GM12864 (cell line): ENCODE measurements around the gene PREPL.

Experiments used
- DNase-seq: peaks from one replicate; pipeline ENCODE4 v3.0.0-alpha.2; 2011; ENCODE audit warnings: low read depth
- H3K4me3 ChIP-seq: 2 replicates; pipeline ENCODE4 v1.5.1; 2011; ENCODE audit warnings: mild to moderate bottlenecking, low read depth, low read length, control low read depth
- TF ChIP-seq, protein P1 (sequence below): IDR thresholded peaks from 2 replicates; pipeline ENCODE4 v1.5.1; 2011; ENCODE audit warnings: low read depth, mild to moderate bottlenecking, moderate library complexity, low read length, control low read depth, inconsistent platforms; ENCODE audit errors: missing control alignments

The PREPL gene

DNA sequence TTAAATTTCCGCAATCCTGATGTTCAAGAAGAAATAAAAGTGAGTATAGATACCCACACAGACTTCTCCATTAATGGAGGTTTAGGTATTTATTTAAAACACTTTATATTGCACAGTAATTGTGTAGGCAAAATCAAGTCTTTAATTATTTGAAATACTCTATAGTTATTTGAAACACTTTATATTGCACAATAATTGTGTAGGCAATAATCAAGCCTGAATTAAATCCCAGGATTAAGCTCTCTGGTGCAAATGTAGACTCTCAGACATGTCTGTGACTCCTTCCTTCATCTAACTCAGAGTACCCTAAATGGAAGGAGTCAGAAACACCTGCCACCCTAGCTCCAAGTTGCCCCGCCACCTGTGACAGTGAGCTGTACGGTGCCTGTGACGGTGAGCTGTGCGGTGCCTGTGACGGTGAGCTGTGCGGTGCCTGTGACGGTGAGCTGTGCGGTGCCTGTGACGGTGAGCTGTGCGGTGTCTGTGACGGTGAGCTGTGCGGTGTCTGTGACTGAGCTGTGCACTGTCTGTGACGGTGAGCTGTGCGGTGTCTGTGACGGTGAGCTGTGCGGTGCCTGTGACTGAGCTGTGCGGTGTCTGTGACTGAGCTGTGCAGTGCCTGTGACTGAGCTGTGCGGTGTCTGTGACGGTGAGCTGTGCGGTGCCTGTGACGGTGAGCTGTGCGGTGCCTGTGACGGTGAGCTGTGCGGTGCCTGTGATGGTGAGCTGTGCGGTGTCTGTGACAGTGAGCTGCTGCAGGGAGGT lies 75.0 kb downstream of the PREPL start:
- no peak overlapping the region for H3K4me3 ChIP-seq
- DNase-seq = no peak
- TF ChIP-seq, protein P1, sequence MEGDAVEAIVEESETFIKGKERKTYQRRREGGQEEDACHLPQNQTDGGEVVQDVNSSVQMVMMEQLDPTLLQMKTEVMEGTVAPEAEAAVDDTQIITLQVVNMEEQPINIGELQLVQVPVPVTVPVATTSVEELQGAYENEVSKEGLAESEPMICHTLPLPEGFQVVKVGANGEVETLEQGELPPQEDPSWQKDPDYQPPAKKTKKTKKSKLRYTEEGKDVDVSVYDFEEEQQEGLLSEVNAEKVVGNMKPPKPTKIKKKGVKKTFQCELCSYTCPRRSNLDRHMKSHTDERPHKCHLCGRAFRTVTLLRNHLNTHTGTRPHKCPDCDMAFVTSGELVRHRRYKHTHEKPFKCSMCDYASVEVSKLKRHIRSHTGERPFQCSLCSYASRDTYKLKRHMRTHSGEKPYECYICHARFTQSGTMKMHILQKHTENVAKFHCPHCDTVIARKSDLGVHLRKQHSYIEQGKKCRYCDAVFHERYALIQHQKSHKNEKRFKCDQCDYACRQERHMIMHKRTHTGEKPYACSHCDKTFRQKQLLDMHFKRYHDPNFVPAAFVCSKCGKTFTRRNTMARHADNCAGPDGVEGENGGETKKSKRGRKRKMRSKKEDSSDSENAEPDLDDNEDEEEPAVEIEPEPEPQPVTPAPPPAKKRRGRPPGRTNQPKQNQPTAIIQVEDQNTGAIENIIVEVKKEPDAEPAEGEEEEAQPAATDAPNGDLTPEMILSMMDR = no peak

- no peak overlapping the region for H3K4me3 ChIP-seq
- TF ChIP-seq, protein P1 = no peak
- no peak for DNase-seq
Measured at GRCh38 chr2:44285174-44285573, 76.1 kb downstream of the PREPL start.

GRCh38 chr2:44283116-44283666 lies 78.1 kb downstream of the PREPL start:
- H3K4me3 ChIP-seq = no peak overlapping the region
- DNase-seq = no peak
- TF ChIP-seq, protein P1 = no peak

GRCh38 chr2:44280869-44281268 lies 80.4 kb downstream of the PREPL start:
- H3K4me3 ChIP-seq = no peak overlapping the region
- no peak for DNase-seq
- TF ChIP-seq, protein P1 = no peak

GRCh38 chr2:44277541-44277940 lies 83.8 kb downstream of the PREPL start:
- H3K4me3 ChIP-seq = no peak overlapping the region
- TF ChIP-seq, protein P1 = no peak
- DNase-seq = peak; percentile 5

GRCh38 chr2:44275927-44276303 lies 85.4 kb downstream of the PREPL start:
- no peak overlapping the region for H3K4me3 ChIP-seq
- no peak for DNase-seq
- TF ChIP-seq, protein P1 = no peak

DNA sequence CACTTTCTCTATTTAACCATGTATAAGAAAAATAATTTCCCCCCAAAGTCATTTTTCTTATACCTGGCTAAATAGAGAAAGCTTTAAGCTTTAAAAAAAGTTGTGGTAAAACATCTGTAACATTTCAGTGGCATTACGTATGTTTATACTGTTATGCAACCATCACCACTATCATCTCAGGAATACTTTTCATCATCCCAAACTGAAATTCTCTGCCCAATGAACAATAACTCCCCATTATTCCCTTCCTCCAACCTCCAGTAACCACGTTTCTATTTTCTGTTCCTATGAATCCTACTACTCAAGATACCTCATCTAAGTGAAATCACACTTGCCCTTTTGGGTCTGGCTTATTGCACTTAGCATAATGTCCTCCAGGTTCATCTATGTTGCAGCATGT lies 87.7 kb downstream of the PREPL start:
- DNase-seq = no peak
- TF ChIP-seq, protein P1 = no peak

More for the DNA sequence above, 87.7 kb downstream of the PREPL start:
- no peak overlapping the region for H3K4me3 ChIP-seq
